Measurements from ENCODE around the gene SEPTIN8. TPM values are rescaled to one million over a fixed set of nuclear protein-coding genes. Genes with fewer than 3 reads are reported as not detected.

SEPTIN8 gene, protein sequence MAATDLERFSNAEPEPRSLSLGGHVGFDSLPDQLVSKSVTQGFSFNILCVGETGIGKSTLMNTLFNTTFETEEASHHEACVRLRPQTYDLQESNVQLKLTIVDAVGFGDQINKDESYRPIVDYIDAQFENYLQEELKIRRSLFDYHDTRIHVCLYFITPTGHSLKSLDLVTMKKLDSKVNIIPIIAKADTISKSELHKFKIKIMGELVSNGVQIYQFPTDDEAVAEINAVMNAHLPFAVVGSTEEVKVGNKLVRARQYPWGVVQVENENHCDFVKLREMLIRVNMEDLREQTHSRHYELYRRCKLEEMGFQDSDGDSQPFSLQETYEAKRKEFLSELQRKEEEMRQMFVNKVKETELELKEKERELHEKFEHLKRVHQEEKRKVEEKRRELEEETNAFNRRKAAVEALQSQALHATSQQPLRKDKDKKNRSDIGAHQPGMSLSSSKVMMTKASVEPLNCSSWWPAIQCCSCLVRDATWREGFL
- 61.4 and 81.7 TPM in 2 replicates for total RNA-seq

DNA sequence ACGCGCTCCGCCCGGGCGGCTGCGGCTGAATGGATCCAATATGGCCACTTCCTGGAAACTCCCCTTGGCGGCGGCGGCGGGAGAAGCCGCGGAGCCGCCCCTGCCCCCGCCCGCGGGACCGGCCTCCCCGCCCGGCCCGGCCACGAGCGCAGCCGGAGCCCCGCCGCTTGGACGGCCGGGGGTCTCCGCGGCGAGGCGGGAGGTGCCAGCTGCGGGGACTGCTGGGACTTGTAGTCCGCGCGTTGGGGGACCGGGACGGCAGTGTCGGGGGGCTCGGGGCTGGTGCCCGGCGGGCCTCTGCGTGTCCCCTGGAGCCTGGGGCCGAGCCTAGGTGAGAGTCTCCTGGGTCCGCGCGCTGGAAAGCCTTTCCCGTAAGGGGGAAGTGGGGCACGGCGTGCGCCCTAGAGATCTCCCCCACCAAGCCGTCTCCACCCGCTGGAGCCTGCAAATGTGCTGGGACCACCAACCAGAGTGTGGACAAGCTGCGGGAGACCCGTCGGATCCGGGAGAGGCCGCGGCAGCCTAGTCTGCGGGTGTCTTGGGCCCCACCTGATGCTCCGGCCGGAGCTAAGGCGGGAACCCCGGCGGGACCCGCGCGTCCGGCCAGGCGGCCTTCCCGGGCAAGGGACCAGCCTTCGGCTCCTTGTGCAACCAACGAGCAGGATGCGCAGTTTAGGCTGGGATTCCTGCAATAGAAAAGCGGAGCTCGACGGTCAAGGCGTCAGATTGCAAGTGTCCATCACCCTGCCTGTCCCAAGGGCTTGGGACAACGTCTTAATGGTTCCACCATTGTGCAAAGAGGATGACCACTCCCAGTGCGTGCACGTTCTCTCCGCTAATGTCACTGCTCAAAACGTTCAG lies at the start of gene SEPTIN8:
Gene SEPTIN8, minus strand, starts transcription at position 31 of the 861 bp plus-strand sequence. CDS start 102 bp downstream, outside the sequence.

DNA sequence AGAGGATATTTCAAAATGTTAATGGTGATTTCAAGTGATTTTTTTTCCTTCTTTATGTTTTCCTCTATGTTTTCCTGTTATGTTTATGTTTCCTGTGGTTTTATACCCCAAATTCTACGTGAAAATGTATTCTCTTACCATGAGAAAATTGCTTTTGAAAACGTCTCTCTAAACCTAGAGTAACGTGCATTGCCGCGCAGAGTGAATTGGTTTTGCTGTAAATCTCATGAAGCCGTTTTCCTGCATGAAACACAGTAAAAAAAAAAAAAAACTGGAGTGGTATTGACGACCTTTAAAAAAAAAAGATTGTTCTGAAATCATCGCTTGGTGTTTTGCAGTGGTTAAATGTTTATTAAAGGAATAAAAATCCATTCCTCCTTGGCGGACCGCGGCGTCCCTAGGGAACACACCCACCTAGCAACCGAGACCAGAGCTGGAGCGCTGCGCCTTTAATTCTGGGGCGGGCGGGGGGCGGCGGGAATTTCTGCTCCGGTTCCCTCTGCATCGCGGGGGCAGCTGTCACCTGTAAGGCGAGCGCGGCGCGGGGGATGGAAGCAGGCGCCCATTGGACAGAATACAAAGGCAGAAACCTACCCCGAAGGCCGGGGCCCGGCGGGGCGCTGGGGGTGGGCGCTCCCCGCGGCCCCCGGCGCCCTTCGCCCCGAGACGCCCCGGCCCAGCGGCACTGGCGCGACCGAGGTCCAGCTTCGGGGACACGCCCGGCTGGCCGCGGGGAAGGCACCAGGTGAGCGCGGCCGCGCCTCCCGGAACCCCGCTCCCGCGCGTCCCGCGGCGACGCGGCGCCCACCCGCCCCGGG lies 36.0 kb upstream of the SEPTIN8 start, which contains the start of gene SOWAHA:
Gene SOWAHA, plus strand, starts transcription at position 522 of the 818 bp plus-strand sequence. CDS start 320 bp downstream, outside the sequence.

DNA sequence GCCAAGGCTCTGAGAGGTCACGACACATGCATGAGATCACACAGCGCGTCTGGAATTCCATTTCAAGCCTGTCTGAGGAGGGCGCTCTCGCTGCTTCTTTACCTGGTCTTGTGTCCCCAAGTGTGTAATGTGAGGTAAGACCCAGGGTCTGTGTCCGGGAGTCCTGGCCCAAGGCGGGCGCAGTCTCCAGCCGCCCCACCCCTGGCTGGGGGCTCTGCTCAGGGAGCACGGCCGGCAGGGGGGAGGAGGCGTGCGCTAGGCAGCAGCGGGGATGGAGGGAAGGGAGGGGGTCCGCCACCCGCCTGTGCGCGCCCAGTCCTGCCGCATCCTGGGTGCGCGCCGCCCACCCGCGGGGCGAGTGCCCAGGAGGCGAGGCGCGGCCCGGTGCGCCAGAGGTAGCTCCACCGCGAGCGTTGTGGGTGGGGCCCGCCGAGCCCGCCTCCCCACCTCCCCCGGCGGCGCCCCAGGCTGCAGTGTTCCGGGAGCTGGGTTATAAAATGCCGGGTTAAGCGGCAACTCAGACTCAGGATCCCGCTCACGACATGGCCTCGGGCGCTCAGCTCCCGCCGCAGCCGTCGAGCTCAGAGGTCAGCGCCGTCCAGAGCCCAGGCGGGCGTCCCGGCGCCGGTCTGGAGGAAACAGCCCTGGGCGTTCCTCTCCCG lies 30.0 kb downstream of the SEPTIN8 start, which contains the start of gene CCNI2:
Gene CCNI2, plus strand, starts transcription at position 473 of the 662 bp plus-strand sequence. Its CDS starts 70 bp downstream, at position 543.

DNA sequence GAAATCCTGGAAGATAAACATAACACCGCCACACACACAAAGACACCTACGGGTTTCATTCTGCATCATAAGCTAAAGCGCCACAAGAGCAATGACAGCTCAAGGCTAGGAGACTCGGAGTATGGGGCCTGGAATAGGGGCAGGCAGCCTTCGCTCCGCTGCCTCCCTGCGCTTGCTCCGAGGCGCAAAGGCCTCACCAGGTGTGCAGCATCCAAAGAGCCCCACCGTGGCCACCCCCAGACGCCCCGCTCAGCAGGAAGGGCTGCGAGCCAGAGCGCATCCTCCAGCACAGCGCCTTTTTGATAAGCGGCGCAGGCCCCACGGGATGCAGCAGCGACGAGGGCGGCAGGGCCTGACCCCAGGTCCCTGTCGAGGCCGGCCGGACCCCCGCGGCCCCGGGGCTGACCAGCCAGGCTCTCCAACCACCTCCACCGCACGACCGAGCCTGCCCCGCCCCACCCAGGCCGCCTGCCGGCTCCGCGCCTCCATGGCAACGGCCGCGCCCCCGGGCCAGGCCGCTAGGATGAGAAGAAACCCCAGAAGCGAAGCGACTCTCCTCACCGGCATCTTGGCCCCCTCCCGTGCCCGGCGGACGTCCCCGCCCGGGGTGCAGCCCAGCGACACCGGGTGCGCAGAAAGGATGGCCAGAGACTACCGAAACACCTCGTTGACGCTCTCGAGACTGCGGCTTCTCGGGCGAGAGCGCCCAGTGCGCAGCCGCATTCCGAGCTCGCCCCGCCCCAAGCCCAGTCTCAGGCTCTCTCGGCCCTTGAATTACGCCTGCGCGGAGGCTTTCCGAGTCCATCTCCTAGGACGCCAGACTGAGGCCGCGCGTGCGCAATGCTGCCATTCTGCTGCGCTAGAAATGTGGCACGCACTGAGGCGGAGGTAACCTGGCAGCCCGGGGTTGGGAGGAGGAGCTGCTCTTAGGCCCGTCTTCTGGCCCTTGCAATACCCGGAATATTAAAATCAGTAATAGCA lies 39.9 kb downstream of the SEPTIN8 start, which contains the start of gene KIF3A:
Gene KIF3A, minus strand, starts transcription at position 694 of the 981 bp plus-strand sequence. Its CDS starts 127 bp downstream, at position 567.

Other genes starting within 250 kb of the SEPTIN8 start
- gene IL5, start 233.7 kb downstream of the SEPTIN8 start, total RNA-seq, result not detected in 2 replicates
- 28.2 and 29.7 TPM in 2 replicates for gene RAD50, start 220.3 kb downstream of the SEPTIN8 start, total RNA-seq
- not detected in 2 replicates for gene IL13, start 119.1 kb downstream of the SEPTIN8 start, total RNA-seq
- not detected in 2 replicates for gene IL4, start 103.2 kb downstream of the SEPTIN8 start, total RNA-seq
- 10.9 and 13.5 TPM in 2 replicates for gene KIF3A, start 39.7 kb downstream of the SEPTIN8 start, total RNA-seq
- gene CCNI2, start 29.8 kb downstream of the SEPTIN8 start, total RNA-seq, result not detected in 2 replicates
- gene SOWAHA, start 36.1 kb upstream of the SEPTIN8 start, total RNA-seq, result under 0.01 TPM in 1 of 2 replicates, not detected in the other
- 2.7 and 7.0 TPM in 2 replicates for gene SHROOM1, start 53.4 kb upstream of the SEPTIN8 start, total RNA-seq
- gene GDF9, start 89.2 kb upstream of the SEPTIN8 start, total RNA-seq, result 0.26 TPM in 2 replicates
- 42.1 and 57.2 TPM in 2 replicates for gene UQCRQ, start 89.4 kb upstream of the SEPTIN8 start, total RNA-seq
- gene LEAP2, start 96.4 kb upstream of the SEPTIN8 start, total RNA-seq, result 0.26 and 0.30 TPM in 2 replicates
- gene AFF4, start 186.4 kb upstream of the SEPTIN8 start, total RNA-seq, result 69.4 and 70.2 TPM in 2 replicates
- gene ZCCHC10, start 249.3 kb upstream of the SEPTIN8 start, total RNA-seq, result 7.6 and 9.3 TPM in 2 replicates